H9 (cell line): ENCODE data around the gene PCDHGC5. TPM values are rescaled to one million over a fixed set of nuclear protein-coding genes. Genes with fewer than 3 reads are reported as not detected.

Source experiments
- DNase-seq: peaks from one replicate; pipeline ENCODE4 v3.0.0-alpha.2; 2017
- H2AFZ ChIP-seq: one replicate; pipeline ENCODE4 v1.6.1; 2013; ENCODE audit warnings: mild to moderate bottlenecking, low read length, control low read depth, moderate library complexity
- H2AK5ac ChIP-seq: 2 replicates; pipeline ENCODE4 v1.6.1; 2013; ENCODE audit warnings: low read length, control low read depth, mixed read lengths; ENCODE audit not compliant: insufficient read length
- H2BK120ac ChIP-seq: one replicate; pipeline ENCODE4 v1.6.1; 2013; ENCODE audit warnings: low read depth, mild to moderate bottlenecking, low read length, control low read depth, inconsistent platforms; ENCODE audit not compliant: poor library complexity, severe bottlenecking
- H2BK12ac ChIP-seq: 2 replicates; pipeline ENCODE4 v1.6.1; 2013; ENCODE audit warnings: low read length, control low read depth, mixed read lengths, low read depth; ENCODE audit not compliant: insufficient read length
- H2BK15ac ChIP-seq: 2 replicates; pipeline ENCODE4 v1.6.1; 2013; ENCODE audit warnings: low read depth, low read length, control low read depth
- H2BK20ac ChIP-seq: one replicate; pipeline ENCODE4 v1.6.1; 2013; ENCODE audit warnings: low read depth, mild to moderate bottlenecking, low read length, control low read depth, inconsistent platforms; ENCODE audit not compliant: poor library complexity, severe bottlenecking
- H2BK5ac ChIP-seq: 2 replicates; pipeline ENCODE4 v1.6.1; 2013; ENCODE audit warnings: low read length, control low read depth, mixed read lengths; ENCODE audit not compliant: insufficient read length
- H3K14ac ChIP-seq: 2 replicates; pipeline ENCODE4 v1.6.1; 2013; ENCODE audit warnings: low read length, control low read depth; ENCODE audit not compliant: insufficient read depth
- H3K18ac ChIP-seq: 2 replicates; pipeline ENCODE4 v1.6.1; 2013; ENCODE audit warnings: low read depth, mild to moderate bottlenecking, mixed read lengths, low read length, control low read depth; ENCODE audit not compliant: insufficient read length
- H3K23ac ChIP-seq: 2 replicates; pipeline ENCODE4 v1.6.1; 2013; ENCODE audit warnings: low read length, control low read depth, mixed read lengths, low read depth; ENCODE audit not compliant: insufficient read length
- H3K23me2 ChIP-seq: 2 replicates; pipeline ENCODE4 v1.6.1; 2013; ENCODE audit warnings: low read depth, mild to moderate bottlenecking, mixed read lengths, low read length, control low read depth; ENCODE audit not compliant: insufficient read length, poor library complexity, severe bottlenecking
- H3K27ac ChIP-seq: 2 replicates; pipeline ENCODE4 v1.5.1; 2013; ENCODE audit warnings: low read length, control low read depth, mixed read lengths, low read depth; ENCODE audit not compliant: insufficient read length
- H3K27me3 ChIP-seq: 2 replicates; pipeline ENCODE4 v1.6.1; 2013; ENCODE audit warnings: low read length, control low read depth, inconsistent platforms; ENCODE audit not compliant: insufficient read depth
- H3K4ac ChIP-seq: 2 replicates; pipeline ENCODE4 v1.6.1; 2013; ENCODE audit warnings: low read depth, mild to moderate bottlenecking, control low read depth, inconsistent platforms, low read length, moderate library complexity
- H3K4me1 ChIP-seq: 2 replicates; pipeline ENCODE4 v1.6.1; 2013; ENCODE audit warnings: low read length, control low read depth, inconsistent platforms; ENCODE audit not compliant: insufficient read depth
- H3K4me2 ChIP-seq: 2 replicates; pipeline ENCODE4 v1.6.1; 2013; ENCODE audit warnings: low read length, control low read depth, mixed read lengths; ENCODE audit not compliant: insufficient read length, insufficient read depth
- H3K56ac ChIP-seq: 2 replicates; pipeline ENCODE4 v1.6.1; 2013; ENCODE audit warnings: low read depth, mild to moderate bottlenecking, mixed read lengths, low read length, control low read depth; ENCODE audit not compliant: insufficient read length
- H3K79me1 ChIP-seq: 2 replicates; pipeline ENCODE4 v1.6.1; 2013; ENCODE audit warnings: low read depth, mild to moderate bottlenecking, moderate library complexity, low read length, control low read depth, inconsistent platforms; ENCODE audit not compliant: insufficient read depth, poor library complexity, severe bottlenecking
- H3K79me2 ChIP-seq: 2 replicates; pipeline ENCODE4 v1.6.1; 2013; ENCODE audit warnings: low read length, control low read depth, inconsistent platforms; ENCODE audit not compliant: insufficient read depth
- H3K9ac ChIP-seq: 2 replicates; pipeline ENCODE4 v1.6.1; 2013; ENCODE audit warnings: low read length, control low read depth, mixed read lengths; ENCODE audit not compliant: insufficient read length; ENCODE audit errors: extremely low read depth
- H3K9me3 ChIP-seq: one replicate; pipeline ENCODE4 v1.6.1; 2013; ENCODE audit warnings: low read depth, low read length, inconsistent platforms; ENCODE audit not compliant: control insufficient read depth
- H3T11ph ChIP-seq: one replicate; pipeline ENCODE4 v1.6.1; 2013; ENCODE audit warnings: mild to moderate bottlenecking, low read length, control low read depth, inconsistent platforms
- H4K20me1 ChIP-seq: one replicate; pipeline ENCODE4 v1.6.1; 2013; ENCODE audit not compliant: control insufficient read depth, insufficient read length, insufficient read depth
- H4K5ac ChIP-seq: 2 replicates; pipeline ENCODE4 v1.6.1; 2013; ENCODE audit warnings: low read depth, mild to moderate bottlenecking, mixed read lengths, low read length, control low read depth; ENCODE audit not compliant: insufficient read length
- H4K8ac ChIP-seq: replicated peaks from 2 replicates; pipeline ENCODE4 v1.6.1; 2013; ENCODE audit warnings: low read length, control low read depth, mixed read lengths, low read depth; ENCODE audit not compliant: insufficient read length
- H4K91ac ChIP-seq: 2 replicates; pipeline ENCODE4 v1.6.1; 2013; ENCODE audit warnings: low read depth, mild to moderate bottlenecking, moderate library complexity, mixed read lengths, low read length, control low read depth; ENCODE audit not compliant: insufficient read length
- H3K27ac Mint-ChIP-seq, 3 experiments: 2 replicates in 2 of 3; 3 replicates in 1 of 3; pipeline ENCODE4 v1.8.0; 2020 to 2021; ENCODE audit warnings: mixed read lengths in 3 of 3, mild to moderate bottlenecking in 1 of 3, moderate library complexity in 1 of 3
- H3K27me3 Mint-ChIP-seq: 2 replicates; pipeline ENCODE4 v1.8.0; 2021; ENCODE audit warnings: low read depth, mild to moderate bottlenecking, moderate library complexity, mixed read lengths
- H3K36me3 Mint-ChIP-seq, 3 experiments: 2 replicates in 2 of 3; 3 replicates in 1 of 3; pipeline ENCODE4 v1.8.0; 2020 to 2021; ENCODE audit warnings: low read depth in 3 of 3, mixed read lengths in 3 of 3; ENCODE audit not compliant: insufficient read depth in 1 of 3
- H3K4me1 Mint-ChIP-seq, 2 experiments: 2 replicates each; pipeline ENCODE4 v1.8.0; 2020; ENCODE audit warnings: mixed read lengths in 2 of 2
- H3K4me3 Mint-ChIP-seq, 2 experiments: 2 replicates in 1 of 2; 3 replicates in 1 of 2; pipeline ENCODE4 v1.8.0; 2020 to 2021; ENCODE audit warnings: mild to moderate bottlenecking in 2 of 2, mixed read lengths in 2 of 2, moderate library complexity in 1 of 2
- H3K9me3 Mint-ChIP-seq, 2 experiments: 2 replicates in 1 of 2; 3 replicates in 1 of 2; pipeline ENCODE4 v1.8.0; 2020; ENCODE audit warnings: mild to moderate bottlenecking in 2 of 2, mixed read lengths in 2 of 2, moderate library complexity in 1 of 2
- CTCF ChIP-seq: fragments of 200-600 bp; sonication (generic); conservative IDR thresholded peaks from 3 replicates; pipeline ENCODE4 v1.8.0; 2021; ENCODE audit warnings: antibody characterized with exemption, mild to moderate bottlenecking
- WGBS: extraction: QIAGEN DNeasy Blood & Tissue Kit; methylation state at CpG from one replicate; pipeline ENCODE4 v1.1.7; 2013; ENCODE audit warnings: missing lambda C conversion rate, low lambda C conversion rate, mixed read lengths; ENCODE audit not compliant: insufficient read length; ENCODE audit errors: extremely low coverage; 5-methylcytosine and 5-hydroxymethylcytosine counted together
- total RNA-seq: library from RNA; stranded (reverse); gene quantifications from 2 replicates; pipeline ENCODE4 v1.2.1, GENCODE V29; 2021

Gene PCDHGC5
- total RNA-seq, 1 experiment from 2014 or later, result 0.66 TPM

GRCh38 chr5:141441571-141442170, 47.2 kb upstream of the PCDHGC5 start:
- Histone ChIP-seq H3K27ac (no peak overlapping the region), H3K4me2 (no peak overlapping the region), H3K79me1 (no peaks in the 10 kb centered on the region), H3K4ac (no peak overlapping the region), H4K91ac (no peak overlapping the region), H2BK5ac (no peak overlapping the region), H3K14ac (no peak overlapping the region), H4K20me1 (no peaks in the 10 kb centered on the region), H2AFZ (no peak overlapping the region), H3K27me3 (no peaks in the 10 kb centered on the region), H4K8ac (no peak overlapping the region), H2BK15ac (no peak overlapping the region), H2BK20ac (no peak overlapping the region), H3T11ph (no peak overlapping the region), H3K23ac (no peak overlapping the region), H2BK120ac (no peak overlapping the region), H4K5ac (no peak overlapping the region), H2BK12ac (no peak overlapping the region), H3K56ac (no peak overlapping the region), H3K9ac (no peak overlapping the region), H3K79me2 (no peaks in the 10 kb centered on the region), H3K18ac (no peak overlapping the region), H3K9me3 (no peaks in the 10 kb centered on the region), H2AK5ac (no peak overlapping the region), H3K4me1 (peaks cover 2% of the 10 kb centered on the region; the same call in 1 of the 2 replicates), H3K23me2 (no peaks in the 10 kb centered on the region)
- Mint-ChIP-seq H3K27me3 (no peaks in the 10 kb centered on the region), H3K4me3 (no peak overlapping the region), H3K9me3 (peaks cover 11 to 14% of the 10 kb centered on the region in 2 experiments; a peak in 3 of 5 replicates), H3K27ac (no peak overlapping the region), H3K36me3 (peaks cover 6 to 13% (median 10%) of the 10 kb centered on the region in 3 experiments; a peak in 6 of 7 replicates), H3K4me1 (peaks cover 5 to 9% of the 10 kb centered on the region in 2 experiments; a peak in 3 of 4 replicates)
- no peak for DNase-seq
- no peak for TF ChIP-seq CTCF
- no CpG with 5 or more reads among the region's 50 CpGs for WGBS
